NT2/D1 (cell line): Measurements from ENCODE around the gene ARMC9.

ENCODE experiments used
- DNase-seq: peaks from one replicate; pipeline ENCODE4 v3.0.0-alpha.2; 2011; ENCODE audit warnings: low read depth, low spot score
- H3K27me3 ChIP-seq: 2 replicates; pipeline ENCODE4 v1.6.0; 2011; ENCODE audit warnings: mild to moderate bottlenecking; ENCODE audit not compliant: insufficient read length, insufficient read depth
- H3K36me3 ChIP-seq: 2 replicates; pipeline ENCODE4 v1.6.1; 2011; ENCODE audit warnings: mild to moderate bottlenecking, low read length, mixed read lengths; ENCODE audit not compliant: insufficient read depth, insufficient read length
- H3K4me1 ChIP-seq: 2 replicates; pipeline ENCODE4 v1.5.1; 2011; ENCODE audit not compliant: insufficient read depth, insufficient read length
- H3K4me3 ChIP-seq: 2 replicates; pipeline ENCODE4 v1.5.1; 2011; ENCODE audit warnings: low read depth; ENCODE audit not compliant: insufficient read length
- H3K9ac ChIP-seq: 2 replicates; pipeline ENCODE4 v1.6.0; 2011; ENCODE audit warnings: low read depth; ENCODE audit not compliant: insufficient read length
- H3K9me3 ChIP-seq: 2 replicates; pipeline ENCODE4 v1.5.1; 2011; ENCODE audit warnings: mild to moderate bottlenecking, low read length; ENCODE audit not compliant: insufficient read depth
- SUZ12 ChIP-seq: IDR thresholded peaks from 2 replicates; pipeline ENCODE4 v1.6.1; 2011; ENCODE audit not compliant: insufficient read length, insufficient read depth; ENCODE audit errors: extremely low read depth
- YY1 ChIP-seq: IDR thresholded peaks from 2 replicates; pipeline ENCODE4 v1.6.1; 2011; ENCODE audit not compliant: insufficient read length, insufficient read depth
- ZNF274 ChIP-seq: IDR thresholded peaks from 2 replicates; pipeline ENCODE4 v1.6.1; 2011; ENCODE audit warnings: mild to moderate bottlenecking, low read depth, low read length

The ARMC9 gene

DNA sequence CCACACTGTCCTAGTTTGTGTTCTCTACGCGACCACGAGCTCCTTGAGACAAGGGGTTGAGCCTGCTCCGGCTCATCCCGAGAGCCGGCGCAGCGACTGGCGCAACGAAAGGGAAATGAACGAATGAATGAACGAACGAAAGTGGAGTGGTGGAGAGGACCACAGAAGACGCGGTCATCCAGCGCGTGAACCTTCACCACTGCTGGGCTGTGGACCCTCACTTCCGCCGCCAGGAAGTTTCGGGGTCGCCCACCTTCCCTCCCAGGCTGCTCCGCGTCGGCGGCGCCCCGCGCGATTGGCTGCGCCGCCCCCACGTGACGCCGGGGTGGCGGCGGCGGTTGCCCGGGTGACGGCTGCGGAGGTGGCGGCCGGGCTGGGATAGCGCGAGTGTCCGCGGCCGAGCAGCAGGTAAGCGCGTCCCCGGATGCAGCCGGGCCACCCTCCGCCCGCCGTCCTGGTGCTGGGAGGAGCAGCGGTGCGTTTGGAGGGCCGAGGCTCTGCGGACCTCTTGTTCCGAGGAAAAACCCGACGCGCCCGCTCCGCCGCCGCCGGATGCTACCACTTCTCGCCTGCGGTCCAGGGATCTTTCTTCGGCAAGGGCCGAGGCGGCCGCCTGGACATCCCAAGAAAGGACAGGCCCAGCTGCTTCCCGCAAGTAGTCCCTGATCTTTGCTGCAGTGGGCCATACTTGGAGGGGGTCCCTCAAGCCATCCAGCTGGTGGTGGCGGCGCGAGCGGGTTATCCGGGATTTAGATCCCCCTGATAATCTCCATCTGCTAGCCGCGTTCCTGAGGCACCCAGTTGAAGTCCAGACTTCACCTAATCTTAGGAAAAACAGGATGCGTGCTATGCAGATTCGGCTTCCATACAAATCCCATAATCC, at the start of gene ARMC9:
Gene ARMC9, plus strand, starts transcription at position 341 of the 883 bp plus-strand sequence. CDS start 7,608 bp downstream, outside the sequence.
- DNase-seq = peak; percentile 70
- Histone ChIP-seq H3K9me3 (peaks cover 21% of the 10 kb centered on the region), H3K4me1 (peaks cover 8% of the 10 kb centered on the region), H3K9ac (peak within 1 kb of the TSS; percentile 90), H3K27me3 (no peaks in the 10 kb centered on the region), H3K36me3 (peaks cover 12% of the 10 kb centered on the region), H3K4me3 (peak within 1 kb of the TSS; percentile 89)
- TF ChIP-seq ZNF274 (no peak), SUZ12 (no peak), YY1 (no peak)

- no peak for TF ChIP-seq YY1
- TF ChIP-seq SUZ12 = no peak
- TF ChIP-seq ZNF274 = no peak
- Histone ChIP-seq H3K36me3 (peaks cover 55% of the 10 kb centered on the region), H3K4me1 (no peaks in the 10 kb centered on the region), H3K4me3 (no peak overlapping the region), H3K27me3 (no peaks in the 10 kb centered on the region), H3K9me3 (no peaks in the 10 kb centered on the region), H3K9ac (no peak overlapping the region)
- DNase-seq = no peak
Observed at GRCh38 chr2:231152800-231153557, 45.5 kb upstream of the ARMC9 start.

DNA sequence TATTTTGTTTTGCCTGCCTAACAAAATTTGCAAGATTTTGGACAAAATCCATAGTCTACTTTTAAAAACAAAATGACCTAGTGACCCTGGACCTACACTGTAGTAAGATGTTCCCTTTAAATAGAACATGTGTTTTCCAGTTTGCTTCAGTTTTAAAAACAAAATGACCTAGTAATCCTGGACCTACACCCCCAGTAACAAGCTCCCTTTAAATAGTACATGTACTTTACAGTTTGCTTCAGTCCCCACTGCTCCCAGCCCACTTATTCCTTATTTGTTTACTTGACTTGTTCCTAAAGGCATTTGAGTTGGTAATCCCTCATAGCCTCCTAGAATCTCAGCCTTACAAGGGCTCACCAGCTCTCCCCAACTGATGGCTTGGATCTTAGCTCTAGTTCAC, 39.1 kb upstream of the ARMC9 start:
- H3K4me3 ChIP-seq = no peak overlapping the region
- H3K9me3 ChIP-seq = no peaks in the 10 kb centered on the region
- H3K36me3 ChIP-seq = peaks cover 52% of the 10 kb centered on the region
- H3K9ac ChIP-seq = no peak overlapping the region
- H3K27me3 ChIP-seq = no peaks in the 10 kb centered on the region
- no peak for DNase-seq
- TF ChIP-seq YY1 (no peak), SUZ12 (no peak), ZNF274 (no peak)
- H3K4me1 ChIP-seq = no peaks in the 10 kb centered on the region

DNA sequence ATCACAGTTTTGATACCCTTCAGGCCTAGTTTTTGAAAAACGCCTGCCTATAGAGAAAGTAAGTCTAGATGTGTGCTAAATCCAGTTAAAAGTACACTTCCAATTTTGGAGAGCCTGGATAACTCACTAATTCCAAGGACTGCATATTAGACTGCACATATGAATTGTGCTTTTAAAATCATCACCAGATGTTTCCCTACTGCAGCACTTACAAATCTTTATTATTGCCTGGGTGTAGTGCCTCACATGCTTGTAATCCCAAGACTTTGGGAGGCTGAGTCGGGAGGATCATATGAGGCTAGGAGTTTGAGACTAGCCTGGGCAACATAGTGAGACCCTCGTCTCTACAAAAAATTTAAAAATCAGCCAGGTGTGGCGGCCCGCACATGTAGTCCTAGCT, 37.7 kb upstream of the ARMC9 start:
- no peak for DNase-seq
- no peaks in the 10 kb centered on the region for H3K9me3 ChIP-seq
- no peak for TF ChIP-seq SUZ12
- TF ChIP-seq YY1 = no peak
- TF ChIP-seq ZNF274 = no peak
- H3K4me3 ChIP-seq = no peak overlapping the region
- H3K36me3 ChIP-seq = peaks cover 60% of the 10 kb centered on the region
- H3K27me3 ChIP-seq = no peaks in the 10 kb centered on the region
- H3K9ac ChIP-seq = no peak overlapping the region
- H3K4me1 ChIP-seq = no peaks in the 10 kb centered on the region

DNA sequence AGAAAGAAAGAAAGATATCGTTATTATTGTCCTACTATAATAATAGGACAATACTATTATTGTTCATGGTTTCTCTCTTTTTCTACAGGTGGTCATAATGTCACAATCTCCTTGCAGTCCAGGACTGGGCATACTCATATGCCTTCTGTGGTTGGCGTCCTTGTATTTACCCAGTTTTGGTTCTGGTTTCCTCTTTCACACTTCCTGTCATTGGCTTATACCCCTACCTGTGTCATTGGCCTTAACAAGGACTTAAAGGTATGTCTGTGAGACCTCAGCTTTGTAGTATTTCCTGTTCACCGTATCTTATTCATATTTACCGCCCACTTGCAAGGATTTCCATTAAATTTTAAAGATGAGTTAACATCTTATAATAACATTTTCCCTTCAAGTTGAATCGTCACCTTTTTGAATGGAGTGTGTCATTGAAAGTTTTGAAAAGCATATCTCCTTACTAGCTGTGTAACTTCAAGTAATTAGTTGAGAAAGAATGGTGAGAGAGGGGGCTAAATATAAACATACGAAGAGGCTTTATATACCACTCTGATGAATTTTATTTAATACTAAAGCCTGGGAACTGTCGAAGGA, 37.1 kb upstream of the ARMC9 start:
- DNase-seq = no peak
- TF ChIP-seq ZNF274 (no peak), YY1 (no peak), SUZ12 (no peak)
- Histone ChIP-seq H3K27me3 (no peaks in the 10 kb centered on the region), H3K4me1 (no peaks in the 10 kb centered on the region), H3K4me3 (no peak overlapping the region), H3K36me3 (peaks cover 63% of the 10 kb centered on the region), H3K9me3 (no peaks in the 10 kb centered on the region), H3K9ac (no peak overlapping the region)

- TF ChIP-seq YY1 (no peak), SUZ12 (no peak)
- Histone ChIP-seq H3K9ac (no peak overlapping the region), H3K36me3 (peaks cover 65% of the 10 kb centered on the region), H3K4me3 (no peak overlapping the region), H3K4me1 (no peaks in the 10 kb centered on the region), H3K27me3 (no peaks in the 10 kb centered on the region), H3K9me3 (no peaks in the 10 kb centered on the region)
- no peak for DNase-seq
Observed at GRCh38 chr2:231161877-231162329, 36.5 kb upstream of the ARMC9 start.

- Histone ChIP-seq H3K27me3 (no peaks in the 10 kb centered on the region), H3K36me3 (peaks cover 70% of the 10 kb centered on the region), H3K9ac (no peak overlapping the region), H3K4me1 (no peaks in the 10 kb centered on the region), H3K9me3 (no peaks in the 10 kb centered on the region), H3K4me3 (no peak overlapping the region)
- DNase-seq = no peak
- TF ChIP-seq YY1 = no peak
- TF ChIP-seq ZNF274 = no peak
- no peak for TF ChIP-seq SUZ12
Observed at GRCh38 chr2:231163011-231163410, 35.4 kb upstream of the ARMC9 start.
